Kidney epithelial cell (primary cell): ENCODE results near the gene ANXA11. TPM values are rescaled to one million over a fixed set of nuclear protein-coding genes. Genes with fewer than 3 reads are reported as not detected.
A peak's percentile ranks its signal among the peaks of the same experiment; 100 is the strongest.

Experiments used
- DNase-seq: peaks from one replicate; pipeline ENCODE4 v3.0.0-alpha.2; 2010; ENCODE audit warnings: low read depth
- H3K27me3 ChIP-seq: 2 replicates; pipeline ENCODE4 v1.6.0; 2011; ENCODE audit warnings: low read length; ENCODE audit not compliant: control insufficient read depth, insufficient read depth
- H3K36me3 ChIP-seq: 2 replicates; pipeline ENCODE4 v1.5.1; 2011; ENCODE audit warnings: low read length; ENCODE audit not compliant: control insufficient read depth, insufficient read depth
- H3K4me3 ChIP-seq: 2 replicates; pipeline ENCODE4 v1.5.1; 2011; ENCODE audit warnings: low read depth, mild to moderate bottlenecking, control low read depth, low read length
- CTCF ChIP-seq: IDR thresholded peaks from 2 replicates; pipeline ENCODE4 v1.5.1; 2011; ENCODE audit warnings: mild to moderate bottlenecking, moderate library complexity, low read length, control low read depth, inconsistent platforms; ENCODE audit not compliant: insufficient read depth, poor library complexity, severe bottlenecking
- total RNA-seq: library from RNA; depleted of rRNA; stranded (reverse); fragments of >200 nt; gene quantifications from 2 replicates; pipeline ENCODE4 v1.2.3, GENCODE V29; 2015

The ANXA11 gene
- total RNA-seq, 1 donor from 2014 or later: 182 TPM

GRCh38 chr10:80196950-80197315 lies 8.4 kb downstream of the ANXA11 start:
- no peak overlapping the region for H3K4me3 ChIP-seq
- TF ChIP-seq CTCF: no peak
- no peak for DNase-seq
- no peaks in the 10 kb centered on the region for H3K27me3 ChIP-seq
- H3K36me3 ChIP-seq: peaks cover 3% of the 10 kb centered on the region

- Histone ChIP-seq H3K4me3 (no peak overlapping the region), H3K27me3 (no peaks in the 10 kb centered on the region), H3K36me3 (peaks cover 4% of the 10 kb centered on the region)
- peak; percentile 88 for DNase-seq
- TF ChIP-seq CTCF: no peak
Observed at GRCh38 chr10:80196270-80196949, 8.9 kb downstream of the ANXA11 start.

GRCh38 chr10:80195046-80195574 lies 10.2 kb downstream of the ANXA11 start:
- H3K27me3 ChIP-seq: no peaks in the 10 kb centered on the region
- DNase-seq: no peak
- no peak overlapping the region for H3K4me3 ChIP-seq
- H3K36me3 ChIP-seq: peaks cover 4% of the 10 kb centered on the region
- no peak for TF ChIP-seq CTCF

- Histone ChIP-seq H3K27me3 (no peaks in the 10 kb centered on the region), H3K4me3 (no peak overlapping the region), H3K36me3 (peaks cover 4% of the 10 kb centered on the region)
- no peak for DNase-seq
- no peak for TF ChIP-seq CTCF
Observed at GRCh38 chr10:80194373-80195045, 10.8 kb downstream of the ANXA11 start.

- H3K4me3 ChIP-seq: no peak overlapping the region
- no peaks in the 10 kb centered on the region for H3K27me3 ChIP-seq
- no peak for TF ChIP-seq CTCF
- no peak for DNase-seq
- peaks cover 4% of the 10 kb centered on the region for H3K36me3 ChIP-seq
Observed at GRCh38 chr10:80192553-80192952, 12.8 kb downstream of the ANXA11 start.
